Transverse colon (tissue), 3 donors: Measurements from ENCODE around the gene RPS6KL1.

ENCODE experiments used
- CTCF ChIP-seq, 5 experiments: fragments of 200-600 bp in 3 of 5; fragments of 450-650 bp in 2 of 5; sonication (generic) in 3 of 5; IDR thresholded peaks; 1 replicate in 2 of 5; 2 replicates in 3 of 5; pipeline ENCODE4 v1.5.1; 2016 to 2017; ENCODE audit warnings: antibody characterized with exemption in 5 of 5, inconsistent platforms in 3 of 5, mild to moderate bottlenecking in 2 of 5, moderate library complexity in 1 of 5
- POLR2A ChIP-seq: fragments of 450-650 bp; IDR thresholded peaks from one replicate; pipeline ENCODE4 v1.6.1; 2016; ENCODE audit warnings: antibody characterized with exemption, mild to moderate bottlenecking, moderate library complexity

GRCh38 chr14:74952697-74953484 is 29.8 kb upstream of the RPS6KL1 start:
- no peak for TF ChIP-seq POLR2A
- TF ChIP-seq CTCF (IDR thresholded peaks at IDR 0.05) = no peak
